ENCODE data around the gene FBLN2. TPM values are rescaled to one million over a fixed set of nuclear protein-coding genes. Genes with fewer than 3 reads are reported as not detected.

FBLN2 gene
- total RNA-seq, 2 experiments from 2014 or later, result 0.35 TPM; not detected in 1

- CTCF ChIA-PET, result no interaction called here
- DNase-seq (no peak), ATAC-seq (no peak)
- Mint-ChIP-seq H3K27me3 (no peaks in the 10 kb centered on the region), H3K27ac (no peak overlapping the region), H3K4me3 (no peak overlapping the region), H3K4me1 (no peaks in the 10 kb centered on the region), H3K9me3 (ENCODE audit: low read depth) (no peaks in the 10 kb centered on the region), H3K36me3 (no peaks in the 10 kb centered on the region)
Measured at GRCh38 chr3:13614607-13615006, 65.7 kb downstream of the FBLN2 start.

GRCh38 chr3:13615019-13615528 is 66.1 kb downstream of the FBLN2 start:
- ATAC-seq (no peak), DNase-seq (no peak)
- Mint-ChIP-seq H3K27me3 (no peaks in the 10 kb centered on the region), H3K27ac (no peak overlapping the region), H3K9me3 (ENCODE audit: low read depth) (no peaks in the 10 kb centered on the region), H3K4me1 (no peaks in the 10 kb centered on the region), H3K36me3 (no peaks in the 10 kb centered on the region), H3K4me3 (no peak overlapping the region)
- CTCF ChIA-PET, result no interaction called here

DNA sequence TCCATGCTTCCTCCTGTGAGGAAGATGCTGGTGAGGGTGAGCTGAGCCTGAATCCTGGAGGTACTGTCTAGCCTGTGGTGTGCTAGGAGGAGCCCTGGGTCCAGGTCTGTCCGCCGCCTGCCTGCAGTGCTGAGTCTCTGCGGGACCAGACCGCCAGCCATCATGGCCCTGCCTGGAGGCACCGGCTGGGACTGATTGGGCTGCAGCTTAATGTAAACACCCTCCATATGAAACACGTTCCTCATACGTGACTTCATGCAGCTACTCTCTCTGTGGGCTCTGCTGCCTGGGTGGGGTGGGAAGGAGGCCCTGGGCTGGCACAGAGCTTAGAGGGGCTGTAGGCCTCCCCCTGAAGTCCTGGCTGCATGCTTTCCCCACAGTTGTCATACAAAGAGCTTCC is 67.4 kb downstream of the FBLN2 start:
- no peak overlapping the region for H3K4me3 Mint-ChIP-seq
- no peak overlapping the region for H3K27ac Mint-ChIP-seq
- CTCF ChIA-PET, result no interaction called here
- no peaks in the 10 kb centered on the region for H3K27me3 Mint-ChIP-seq
- no peaks in the 10 kb centered on the region for H3K9me3 Mint-ChIP-seq (ENCODE audit: low read depth)
- DNase-seq (no peak), ATAC-seq (no peak)
- no peaks in the 10 kb centered on the region for H3K4me1 Mint-ChIP-seq
- H3K36me3 Mint-ChIP-seq, result no peaks in the 10 kb centered on the region

GRCh38 chr3:13617097-13617738 is 68.3 kb downstream of the FBLN2 start:
- no peak overlapping the region for H3K27ac Mint-ChIP-seq
- no peak for ATAC-seq
- no peak overlapping the region for H3K4me3 Mint-ChIP-seq
- H3K36me3 Mint-ChIP-seq, result no peaks in the 10 kb centered on the region
- no peaks in the 10 kb centered on the region for H3K4me1 Mint-ChIP-seq
- no peaks in the 10 kb centered on the region for H3K9me3 Mint-ChIP-seq (ENCODE audit: low read depth)
- no peaks in the 10 kb centered on the region for H3K27me3 Mint-ChIP-seq
- DNase-seq, result no peak
- CTCF ChIA-PET, result no interaction called here

DNA sequence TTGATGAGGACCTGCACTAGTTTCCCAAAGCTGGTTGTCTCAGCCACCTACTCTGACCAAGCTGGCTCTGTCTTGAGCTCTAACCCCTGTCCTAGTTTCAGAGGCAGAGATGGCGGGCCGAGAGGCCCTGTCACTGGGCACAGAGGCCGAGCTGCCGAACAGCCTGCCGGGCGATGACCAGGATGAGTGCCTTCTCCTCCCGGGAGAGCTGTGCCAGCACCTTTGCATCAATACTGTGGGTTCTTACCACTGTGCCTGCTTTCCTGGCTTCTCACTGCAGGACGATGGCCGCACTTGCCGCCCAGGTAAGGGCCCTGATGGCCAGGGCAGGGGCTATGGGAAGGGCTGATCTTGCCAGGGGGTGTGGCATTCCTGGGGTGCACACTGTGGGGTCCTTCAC is 69.1 kb downstream of the FBLN2 start:
- CTCF ChIA-PET, result no interaction called here
- Mint-ChIP-seq H3K27ac (no peak overlapping the region), H3K27me3 (no peaks in the 10 kb centered on the region), H3K4me3 (no peak overlapping the region), H3K4me1 (no peaks in the 10 kb centered on the region), H3K36me3 (no peaks in the 10 kb centered on the region), H3K9me3 (ENCODE audit: low read depth) (no peaks in the 10 kb centered on the region)
- DNase-seq (no peak), ATAC-seq (no peak)

DNA sequence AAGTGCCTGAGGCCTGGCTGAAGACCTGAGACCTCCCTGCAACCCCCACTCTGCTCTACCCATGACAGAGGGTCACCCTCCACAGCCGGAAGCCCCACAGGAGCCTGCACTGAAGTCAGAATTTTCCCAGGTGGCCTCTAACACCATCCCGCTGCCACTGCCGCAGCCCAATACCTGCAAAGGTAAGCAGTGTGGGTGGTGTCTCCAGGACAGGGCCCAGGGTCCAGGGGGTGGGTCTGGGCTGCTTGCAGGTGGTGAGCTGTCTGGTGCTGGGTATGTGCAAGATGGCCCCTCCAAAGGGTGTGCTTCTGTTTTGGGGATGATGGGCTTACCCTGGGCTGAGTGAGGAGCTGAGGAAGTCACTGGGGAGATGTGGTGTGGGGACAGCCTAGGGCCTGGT is 69.9 kb downstream of the FBLN2 start:
- DNase-seq, result no peak
- no peak for ATAC-seq
- no peaks in the 10 kb centered on the region for H3K27me3 Mint-ChIP-seq
- no peak overlapping the region for H3K4me3 Mint-ChIP-seq
- no peaks in the 10 kb centered on the region for H3K36me3 Mint-ChIP-seq
- no peaks in the 10 kb centered on the region for H3K4me1 Mint-ChIP-seq
- H3K27ac Mint-ChIP-seq, result no peak overlapping the region
- CTCF ChIA-PET, result no interaction called here
- no peaks in the 10 kb centered on the region for H3K9me3 Mint-ChIP-seq (ENCODE audit: low read depth)

GRCh38 chr3:13619661-13620230 is 70.8 kb downstream of the FBLN2 start:
- no peak for DNase-seq
- Mint-ChIP-seq H3K9me3 (ENCODE audit: low read depth) (no peaks in the 10 kb centered on the region), H3K4me3 (no peak overlapping the region), H3K27me3 (no peaks in the 10 kb centered on the region), H3K36me3 (no peaks in the 10 kb centered on the region), H3K4me1 (no peaks in the 10 kb centered on the region), H3K27ac (no peak overlapping the region)
- no peak for ATAC-seq
- CTCF ChIA-PET, result no interaction called here

DNA sequence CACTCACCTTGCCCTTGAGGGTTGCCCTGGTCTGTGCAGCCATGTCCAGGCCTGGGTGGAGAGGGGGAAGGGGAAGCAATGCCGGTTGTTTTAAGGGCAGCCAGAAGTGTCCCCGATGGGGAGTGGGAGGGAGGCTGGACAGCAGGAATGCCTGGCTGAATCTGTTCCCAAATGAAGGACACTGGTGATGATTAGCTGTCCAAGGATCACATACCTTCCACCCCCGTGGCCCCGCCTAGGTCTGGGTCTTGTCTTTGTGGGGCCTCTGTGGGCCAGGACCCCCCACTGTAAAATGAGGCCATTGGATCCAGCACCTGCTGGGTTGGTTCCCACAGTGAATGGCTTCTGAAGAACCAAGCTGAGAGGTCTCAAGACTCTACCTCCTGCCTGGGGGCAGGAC is 71.4 kb downstream of the FBLN2 start:
- Mint-ChIP-seq H3K9me3 (ENCODE audit: low read depth) (no peaks in the 10 kb centered on the region), H3K4me3 (no peak overlapping the region), H3K27ac (no peak overlapping the region), H3K4me1 (no peaks in the 10 kb centered on the region), H3K27me3 (no peaks in the 10 kb centered on the region), H3K36me3 (no peaks in the 10 kb centered on the region)
- DNase-seq (no peak), ATAC-seq (no peak)
- CTCF ChIA-PET, result no interaction called here

DNA sequence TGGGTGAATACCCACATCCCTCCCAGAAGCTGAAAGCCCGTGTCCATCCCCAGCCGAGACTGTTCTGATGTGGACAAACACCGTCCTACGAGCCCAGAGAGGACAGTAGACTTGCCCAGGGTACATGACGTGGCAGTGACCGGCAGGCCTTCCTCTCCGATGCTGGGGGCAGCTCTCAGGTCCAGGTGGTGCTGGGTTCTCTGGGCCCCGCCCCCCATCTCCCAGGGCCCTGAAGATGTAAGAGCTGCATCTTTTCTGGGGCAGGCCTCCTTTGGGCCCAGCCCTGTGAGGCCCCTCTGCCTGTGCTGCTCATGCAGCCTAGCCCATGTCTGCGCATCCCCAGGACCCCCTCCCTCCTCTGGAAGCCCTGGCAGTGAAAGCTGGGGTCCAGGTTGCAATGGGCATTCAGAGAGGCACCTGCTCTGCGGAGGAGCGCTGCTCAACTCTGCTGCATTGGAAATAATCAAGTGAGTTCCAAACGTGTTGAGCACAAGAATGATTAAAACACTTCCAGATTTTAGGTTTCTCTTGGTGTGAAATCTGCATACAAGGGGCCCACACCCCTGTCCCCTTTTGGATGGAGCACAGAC is 71.9 kb downstream of the FBLN2 start:
- Mint-ChIP-seq H3K4me1 (no peaks in the 10 kb centered on the region), H3K27ac (peak overlapping the region; percentile 66), H3K36me3 (no peaks in the 10 kb centered on the region), H3K9me3 (ENCODE audit: low read depth) (no peaks in the 10 kb centered on the region), H3K4me3 (no peak overlapping the region), H3K27me3 (no peaks in the 10 kb centered on the region)
- CTCF ChIA-PET, result no interaction called here
- ATAC-seq (no peak), DNase-seq (no peak)

DNA sequence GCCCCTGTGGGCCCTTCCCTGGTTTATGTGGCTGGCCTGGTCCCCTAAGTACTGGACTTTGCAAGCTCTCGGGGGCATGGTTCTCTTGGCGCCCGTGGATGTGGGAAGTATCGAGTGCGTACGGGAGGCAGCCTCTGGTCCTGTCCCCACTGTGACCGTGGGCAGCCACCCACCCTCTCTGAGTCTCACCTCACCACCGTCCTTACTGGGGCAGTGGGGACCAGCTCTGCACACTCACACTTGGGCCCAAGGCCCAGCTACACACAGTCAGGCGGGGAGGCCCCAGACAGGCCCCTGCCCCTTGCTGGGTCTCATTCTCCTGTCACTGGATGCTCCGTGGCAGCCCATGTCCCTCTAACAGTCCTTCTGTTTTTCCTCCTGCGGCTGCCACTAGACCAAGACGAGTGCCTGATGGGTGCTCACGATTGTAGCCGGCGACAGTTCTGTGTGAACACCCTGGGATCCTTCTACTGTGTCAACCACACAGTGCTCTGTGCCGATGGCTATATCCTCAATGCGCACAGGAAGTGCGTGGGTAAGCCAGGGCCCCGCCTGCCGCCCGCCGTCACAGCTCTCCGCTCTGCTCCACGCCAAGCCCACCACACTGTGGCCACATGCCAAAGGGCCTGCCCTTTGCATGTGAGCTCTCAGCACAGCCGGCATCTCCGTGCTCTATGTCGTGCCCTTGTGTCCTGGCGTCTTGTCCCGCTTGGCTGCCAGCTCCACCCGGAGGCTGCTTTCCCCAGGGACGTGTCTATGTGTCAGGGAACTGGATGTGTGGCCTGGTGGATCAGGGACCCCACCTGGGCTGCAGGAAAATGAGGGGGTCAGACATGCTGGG is 72.7 kb downstream of the FBLN2 start:
- DNase-seq (peak; percentile 61), ATAC-seq (peak; percentile 86)
- CTCF ChIA-PET, result interaction anchor here (1.3 to 1.5 kb wide), 2 partner anchors 27 to 141 kb away, joined by 3 to 6 read pairs; partner anchors contain the start of gene HDAC11
- Mint-ChIP-seq H3K27ac (peak overlapping the region; percentile 66), H3K27me3 (no peaks in the 10 kb centered on the region), H3K36me3 (no peaks in the 10 kb centered on the region), H3K9me3 (ENCODE audit: low read depth) (no peaks in the 10 kb centered on the region), H3K4me1 (no peaks in the 10 kb centered on the region), H3K4me3 (peak overlapping the region; percentile 56)

DNA sequence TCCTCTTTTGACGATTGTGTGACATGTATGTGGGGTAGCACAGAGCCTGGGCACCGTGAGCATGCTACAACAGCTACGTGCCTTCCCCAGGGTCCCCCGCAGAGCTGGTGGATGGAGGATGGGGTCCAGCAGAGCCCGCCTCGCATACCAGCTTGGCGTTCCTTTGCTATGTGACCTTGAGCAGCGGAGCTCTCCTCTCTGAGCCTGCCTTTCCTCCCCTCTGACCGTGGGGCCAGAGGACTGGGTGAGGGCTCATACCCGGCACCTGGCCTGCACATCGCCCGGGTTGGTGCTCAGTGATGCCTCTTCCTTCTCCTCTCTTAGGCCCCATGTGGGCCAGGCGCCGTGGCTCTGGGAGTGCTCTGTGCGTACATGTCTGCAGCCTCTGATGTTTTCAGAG is 73.4 kb downstream of the FBLN2 start:
- Mint-ChIP-seq H3K9me3 (ENCODE audit: low read depth) (no peaks in the 10 kb centered on the region), H3K27me3 (no peaks in the 10 kb centered on the region), H3K27ac (no peak overlapping the region), H3K4me1 (no peaks in the 10 kb centered on the region), H3K4me3 (no peak overlapping the region), H3K36me3 (no peaks in the 10 kb centered on the region)
- ATAC-seq, result no peak
- DNase-seq, result no peak
- CTCF ChIA-PET, result interaction anchor here (1.3 to 1.5 kb wide), 2 partner anchors 26 to 142 kb away, joined by 3 to 6 read pairs; partner anchors contain the start of gene HDAC11

- Mint-ChIP-seq H3K4me3 (no peak overlapping the region), H3K4me1 (no peaks in the 10 kb centered on the region), H3K27me3 (no peaks in the 10 kb centered on the region), H3K27ac (no peak overlapping the region), H3K9me3 (ENCODE audit: low read depth) (no peaks in the 10 kb centered on the region), H3K36me3 (no peaks in the 10 kb centered on the region)
- CTCF ChIA-PET, result interaction anchor here (1.5 kb wide), 1 partner anchor 25 kb away, joined by 6 read pairs; no protein-coding TSS in a partner anchor
- no peak for ATAC-seq
- DNase-seq, result no peak
Measured at GRCh38 chr3:13623101-13623654, 74.3 kb downstream of the FBLN2 start.

- H3K27me3 Mint-ChIP-seq, result no peaks in the 10 kb centered on the region
- H3K9me3 Mint-ChIP-seq (ENCODE audit: low read depth), result no peaks in the 10 kb centered on the region
- ATAC-seq, result no peak
- no peaks in the 10 kb centered on the region for H3K4me1 Mint-ChIP-seq
- no peak for DNase-seq
- CTCF ChIA-PET, result no interaction called here
- H3K27ac Mint-ChIP-seq, result no peak overlapping the region
- no peak overlapping the region for H3K4me3 Mint-ChIP-seq
- H3K36me3 Mint-ChIP-seq, result no peaks in the 10 kb centered on the region
Measured at GRCh38 chr3:13624021-13624420, 75.1 kb downstream of the FBLN2 start.

Data from activated CD8-positive, alpha-beta memory T cell treated with anti-CD3 and anti-CD28 coated beads, Interleukin-2, amount 10 ng/mL, durations not matched to agents 7 days and 5 days (primary cell).